PC-3 (cell line): ENCODE measurements around the gene S100A3.

ENCODE experiments used
- CTCF ChIP-seq: fragments of 300-600 bp; sonication (generic); conservative IDR thresholded peaks from 2 replicates; pipeline ENCODE4 v1.5.1; 2017; ENCODE audit warnings: antibody characterized with exemption, low read depth, mild to moderate bottlenecking, low read length
- EZH2 ChIP-seq: fragments of 300-600 bp; sonication (generic); IDR thresholded peaks from one replicate; pipeline ENCODE4 v1.6.1; 2017; ENCODE audit warnings: antibody characterized with exemption, mild to moderate bottlenecking, low read length; ENCODE audit not compliant: unreplicated experiment

GRCh38 chr1:153571706-153572105 is 22.6 kb upstream of the S100A3 start:
- TF ChIP-seq CTCF (no peak), EZH2 (no peak)
